ENCODE results near the gene SHC2.

Gene SHC2

DNA sequence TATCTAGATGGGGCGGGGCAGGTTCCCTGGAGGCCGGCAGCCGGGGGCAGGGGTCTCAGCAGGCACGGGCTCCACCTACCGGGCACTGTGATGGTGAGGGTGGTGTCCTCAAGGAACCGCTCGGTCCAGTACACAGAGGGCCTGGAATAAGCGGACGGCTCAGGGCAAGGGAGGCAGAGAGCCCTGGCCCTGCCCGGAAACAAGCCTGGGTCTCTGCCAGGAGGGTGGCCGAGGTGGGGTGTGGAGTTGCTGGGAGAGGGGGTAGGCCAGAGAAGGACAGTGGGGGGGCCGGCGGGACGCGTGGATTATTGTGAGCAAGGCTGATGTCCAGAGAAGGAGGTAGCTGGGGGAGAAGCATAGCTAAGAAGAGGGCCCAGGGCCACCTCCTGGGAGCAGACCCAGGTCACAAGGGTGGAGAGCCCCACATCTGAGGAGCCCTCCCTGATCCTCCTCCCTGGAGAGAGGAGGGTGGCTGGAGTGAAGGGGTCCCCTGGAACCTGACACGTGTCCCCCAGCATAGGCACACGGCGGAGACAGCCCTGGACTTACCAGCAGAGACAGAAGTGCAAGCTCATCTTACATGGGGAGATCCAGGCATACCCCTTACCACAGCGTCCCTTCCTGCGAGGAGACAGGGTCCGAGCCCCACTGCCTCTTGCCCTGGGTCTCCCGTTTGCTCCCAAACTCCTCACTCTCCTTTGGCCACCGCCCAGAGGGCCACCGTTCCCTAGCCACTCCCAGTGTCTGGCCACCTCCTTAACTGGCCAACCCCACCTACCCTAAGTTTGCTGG is 87.2 kb downstream of the SHC2 start:
- no peak for TF ChIP-seq ZNF274 (IDR thresholded peaks at IDR 0.05; ENCODE audit: low read depth, low read length)
- H3K4me3 ChIP-seq (ENCODE audit: low read length) = no peak overlapping the region

DNA sequence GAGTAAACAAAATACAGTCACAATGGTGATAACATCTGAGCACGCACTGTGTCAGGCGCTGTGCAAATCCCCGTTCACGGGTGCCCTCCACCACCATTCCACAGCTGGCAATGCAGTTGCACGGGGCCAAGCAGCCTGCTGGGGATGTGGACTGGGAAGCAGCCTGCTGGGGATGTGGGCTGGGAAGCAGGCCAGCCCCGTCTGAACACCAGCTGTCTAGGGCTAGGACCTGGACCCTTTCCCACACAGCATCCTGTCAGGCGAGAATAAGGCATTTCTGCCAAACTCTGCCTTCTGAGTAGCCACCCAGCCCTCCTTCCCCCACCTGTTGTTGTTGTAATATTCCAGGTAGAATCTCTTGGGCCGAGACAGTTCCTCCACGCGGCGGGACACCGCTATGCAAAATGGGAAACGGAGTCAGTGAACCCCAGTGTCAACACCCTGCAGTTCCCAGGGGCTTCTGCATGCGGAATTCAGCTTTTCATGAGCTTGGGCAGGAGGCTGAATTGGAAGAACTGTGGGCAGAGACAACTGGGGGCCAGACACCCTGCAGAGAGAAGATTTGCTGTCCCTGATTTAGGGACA is 88.4 kb downstream of the SHC2 start:
- no peak overlapping the region for H3K4me3 ChIP-seq (ENCODE audit: low read length)
- TF ChIP-seq ZNF274 (IDR thresholded peaks at IDR 0.05; ENCODE audit: low read depth, low read length) = no peak

DNA sequence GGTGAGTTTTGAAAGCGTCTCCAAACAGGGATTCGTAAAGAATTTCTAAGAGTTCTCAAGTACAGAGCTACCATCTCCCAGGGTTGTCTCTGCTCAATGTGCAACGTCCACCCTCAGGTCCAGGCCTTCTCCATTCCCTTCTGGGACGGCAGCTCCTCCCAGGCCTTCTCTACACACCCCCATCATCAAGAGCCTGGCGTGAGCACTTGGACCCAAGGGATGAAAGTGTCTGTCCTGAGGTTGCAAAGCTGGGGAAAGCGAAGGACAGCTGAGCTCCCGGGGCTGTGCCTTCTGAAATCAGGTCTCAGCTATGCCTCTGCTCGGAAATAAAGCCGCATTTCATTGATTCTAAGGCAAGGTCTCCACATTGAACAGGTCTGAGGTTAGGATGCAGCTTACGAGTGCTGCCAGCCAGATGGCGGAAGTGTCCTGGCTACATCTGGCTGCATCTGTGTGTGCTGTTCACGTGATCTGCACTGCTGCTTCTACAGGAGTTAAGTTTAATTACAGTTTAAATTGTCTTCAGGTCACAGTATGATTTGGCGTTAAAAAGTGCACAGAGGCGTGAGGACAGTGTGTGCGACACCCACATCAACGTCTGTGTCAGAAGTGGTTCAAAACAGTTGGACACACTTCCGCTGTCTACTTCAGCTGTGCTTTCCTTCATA is 89.2 kb downstream of the SHC2 start:
- TF ChIP-seq ZNF274 (IDR thresholded peaks at IDR 0.05; ENCODE audit: low read depth, low read length) = no peak

DNA sequence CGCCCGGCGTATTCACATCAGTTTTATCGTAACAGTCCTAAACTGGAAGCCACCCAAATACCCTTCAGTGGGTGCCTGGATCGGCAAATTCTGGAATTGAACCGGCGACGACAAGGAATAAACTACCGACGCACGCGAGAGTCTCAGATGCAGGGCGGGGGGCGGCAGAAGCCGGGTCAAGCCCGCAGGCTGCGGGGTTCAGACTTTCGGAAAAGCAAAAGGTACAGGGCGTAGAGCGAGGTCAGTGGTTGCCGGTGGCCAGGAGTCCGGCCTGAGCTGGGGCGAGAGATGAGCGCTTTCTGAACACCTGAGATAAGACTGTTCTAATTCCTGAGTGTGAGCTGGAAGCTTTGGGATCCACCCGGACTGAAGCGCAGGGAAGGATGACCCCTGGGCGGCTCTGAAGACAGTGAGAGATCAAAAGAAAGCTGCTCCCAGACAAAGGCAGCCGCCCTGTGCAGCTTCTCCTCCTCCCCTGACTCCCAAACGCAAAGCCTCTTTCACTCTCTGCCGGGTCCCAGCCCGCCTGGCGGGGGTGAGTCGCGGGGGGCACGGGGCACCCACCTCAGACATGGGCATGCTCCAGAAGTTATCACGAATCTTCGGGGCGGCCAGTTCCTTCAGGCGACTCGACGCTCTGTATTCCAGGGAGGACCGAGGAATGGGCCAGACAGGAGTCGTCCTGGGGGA is 90.0 kb downstream of the SHC2 start:
- no peak overlapping the region for H3K4me3 ChIP-seq (ENCODE audit: low read length)
- TF ChIP-seq ZNF274 (IDR thresholded peaks at IDR 0.05; ENCODE audit: low read depth, low read length) = no peak

More for the DNA sequence above, 89.2 kb downstream of the SHC2 start:
- no peak overlapping the region for H3K4me3 ChIP-seq (ENCODE audit: low read length)

DNA sequence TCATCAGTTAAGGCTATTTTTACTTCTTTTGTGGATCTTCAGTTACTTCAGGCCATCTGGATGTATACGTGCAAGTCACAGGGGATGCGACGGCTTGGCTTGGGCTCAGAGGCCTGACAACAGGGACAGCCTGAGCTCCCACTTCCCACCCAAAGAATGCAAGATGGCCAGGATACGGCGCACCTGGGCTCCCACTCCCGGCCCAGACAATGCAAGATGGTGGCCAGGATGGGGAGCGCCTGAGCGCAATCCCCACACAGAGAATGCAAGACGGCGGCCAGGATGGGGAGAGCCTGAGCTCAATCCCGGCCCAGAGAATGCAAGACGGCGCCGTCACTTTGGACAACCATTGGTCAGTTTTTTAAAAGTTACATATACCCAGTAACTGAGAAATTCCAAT is 91.0 kb downstream of the SHC2 start:
- TF ChIP-seq ZNF274 (IDR thresholded peaks at IDR 0.05; ENCODE audit: low read depth, low read length) = no peak
- no peak overlapping the region for H3K4me3 ChIP-seq (ENCODE audit: low read length)

DNA sequence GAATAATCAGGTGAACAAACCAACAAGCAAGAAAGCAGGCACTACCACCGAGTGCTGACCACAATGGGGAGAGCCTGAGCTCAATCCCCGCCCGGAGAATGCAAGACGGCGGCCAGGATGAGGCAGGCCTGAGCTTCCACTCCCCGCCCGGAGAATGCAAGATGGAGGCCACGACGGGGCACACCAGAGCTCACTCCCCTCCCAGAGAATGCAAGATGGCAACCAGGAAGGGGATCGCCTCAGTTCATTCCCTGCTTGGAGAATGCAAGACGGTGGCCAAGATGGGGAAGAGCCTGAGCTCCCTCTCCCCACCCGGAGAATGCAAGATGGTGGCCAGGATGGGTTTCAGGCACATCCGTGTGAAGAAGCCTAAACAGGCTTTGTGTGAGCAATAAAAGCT is 91.6 kb downstream of the SHC2 start:
- TF ChIP-seq ZNF274 (IDR thresholded peaks at IDR 0.05; ENCODE audit: low read depth, low read length) = no peak
- no peak overlapping the region for H3K4me3 ChIP-seq (ENCODE audit: low read length)

DNA sequence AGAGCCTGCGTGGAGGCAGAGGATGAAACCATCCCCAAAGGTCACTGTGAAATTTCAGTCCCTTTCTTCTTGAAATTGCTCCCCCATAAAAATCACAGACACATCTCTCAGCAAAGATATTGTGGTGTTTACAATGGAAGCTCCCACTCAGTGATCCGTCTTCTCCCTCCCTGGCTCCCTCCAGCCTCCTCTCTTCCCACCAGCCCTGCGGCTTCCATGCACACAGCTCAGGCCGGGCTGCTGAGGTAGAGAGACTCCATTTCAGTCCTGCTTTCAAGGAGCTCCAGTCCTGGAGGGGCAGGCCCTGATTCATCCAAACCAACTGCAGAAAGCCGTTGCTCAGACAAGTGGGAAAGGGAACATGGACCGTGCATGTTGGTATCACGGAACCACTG is 92.2 kb downstream of the SHC2 start:
- no peak for TF ChIP-seq ZNF274 (IDR thresholded peaks at IDR 0.05; ENCODE audit: low read depth, low read length)
- H3K4me3 ChIP-seq (ENCODE audit: low read length) = no peak overlapping the region

DNA sequence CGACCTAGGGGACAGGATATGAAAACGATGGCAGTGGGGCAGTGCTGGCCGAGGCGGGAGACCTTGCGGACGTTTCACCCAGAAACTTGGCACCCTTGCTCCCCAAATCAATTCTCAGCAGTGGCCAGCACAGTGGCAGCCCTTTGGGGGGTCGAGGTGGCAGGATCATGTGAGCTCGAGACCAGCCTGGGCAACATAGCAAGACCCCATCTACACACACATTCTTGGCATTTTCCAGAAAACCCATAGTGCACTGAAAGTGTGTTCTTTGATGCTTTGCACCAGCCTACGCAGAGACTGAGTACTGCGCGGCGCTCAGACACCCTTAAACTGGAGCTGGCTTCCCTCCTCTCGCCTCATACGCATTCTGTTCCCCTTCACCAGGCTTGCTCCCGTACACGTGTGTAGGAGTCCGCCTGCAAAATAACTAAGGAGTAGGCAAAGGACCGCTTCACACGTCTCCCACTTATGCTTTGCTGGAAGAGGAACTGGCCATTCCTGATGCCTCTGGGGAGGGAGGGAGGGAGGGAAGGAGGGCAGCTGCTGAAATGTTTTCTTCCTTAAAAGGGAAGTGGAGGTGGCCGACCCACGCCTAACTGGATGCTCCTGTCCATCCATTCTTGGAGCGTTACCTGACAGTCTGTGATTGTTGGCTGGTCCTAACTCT is 92.7 kb downstream of the SHC2 start:
- no peak overlapping the region for H3K4me3 ChIP-seq (ENCODE audit: low read length)
- no peak for TF ChIP-seq ZNF274 (IDR thresholded peaks at IDR 0.05; ENCODE audit: low read depth, low read length)

DNA sequence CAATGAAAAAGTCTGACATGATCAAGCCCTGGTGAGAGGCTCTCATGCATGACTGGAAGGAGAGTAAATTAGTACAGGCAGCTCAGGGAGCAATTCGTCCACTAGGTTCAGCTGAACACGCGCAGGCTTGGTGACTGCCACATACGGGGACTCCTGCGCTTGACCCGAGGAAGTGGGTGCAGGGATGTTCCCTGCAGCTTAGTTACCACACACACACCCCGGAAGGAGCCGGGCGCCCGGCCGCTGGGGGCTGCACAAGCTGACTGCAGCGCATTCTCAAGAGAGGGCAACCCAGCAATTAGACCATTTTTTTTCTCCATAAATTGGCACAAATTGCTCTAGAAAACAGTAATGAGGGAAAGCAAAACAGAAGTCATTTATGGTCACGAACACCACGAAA is 93.3 kb downstream of the SHC2 start:
- no peak overlapping the region for H3K4me3 ChIP-seq (ENCODE audit: low read length)
- no peak for TF ChIP-seq ZNF274 (IDR thresholded peaks at IDR 0.05; ENCODE audit: low read depth, low read length)

DNA sequence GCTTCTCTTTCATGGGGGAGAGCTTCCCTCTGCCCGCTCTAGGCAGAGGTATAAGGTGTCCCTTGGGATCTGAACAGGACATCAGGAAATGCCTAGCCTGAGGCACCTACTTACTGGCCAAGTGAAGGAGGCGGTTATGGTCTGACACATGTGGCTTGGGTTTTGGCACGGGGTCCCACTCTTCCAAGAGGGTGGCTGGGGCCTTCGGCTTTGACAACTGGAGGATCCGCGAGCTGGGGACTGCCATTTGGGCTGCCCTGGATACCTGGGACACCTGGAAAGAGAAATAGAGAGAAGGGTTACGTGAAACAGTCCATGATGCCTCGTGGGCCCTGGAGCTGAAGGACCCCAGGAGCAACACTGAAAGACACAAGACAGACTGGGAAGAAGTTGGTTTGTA is 93.9 kb downstream of the SHC2 start:
- H3K4me3 ChIP-seq (ENCODE audit: low read length) = no peak overlapping the region
- no peak for TF ChIP-seq ZNF274 (IDR thresholded peaks at IDR 0.05; ENCODE audit: low read depth, low read length)
